ENCODE results near the gene AMMECR1. TPM values are rescaled to one million over a fixed set of nuclear protein-coding genes. Genes with fewer than 3 reads are reported as not detected.

The AMMECR1 gene
- total and polyA plus RNA-seq, 2 of the 13 experiments (the other 11 are each of a cell fraction or from before 2014, with no cell fraction given): 3.1 to 7.5 TPM

DNA sequence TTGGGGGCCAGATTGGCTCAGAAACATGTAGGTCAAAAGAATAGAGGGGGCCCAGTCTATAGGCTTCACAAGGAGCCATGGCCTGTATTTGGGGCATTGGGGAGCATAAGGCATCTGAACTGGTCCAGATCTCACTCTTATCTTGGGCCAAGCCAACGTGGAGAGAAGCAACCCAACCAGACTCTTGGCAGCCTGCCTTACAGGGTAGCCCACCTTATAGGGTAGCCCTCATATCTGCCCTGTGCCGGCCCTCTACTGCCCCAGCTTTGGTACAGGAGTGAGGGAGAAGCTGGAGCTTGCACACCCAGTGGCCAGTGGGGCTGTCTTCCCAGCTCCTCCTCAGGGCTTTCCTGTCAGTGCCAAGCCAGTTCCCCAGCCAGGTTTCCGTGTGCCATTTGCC is 142.2 kb downstream of the AMMECR1 start:
- DNase-seq (ENCODE audit: low spot score) (no peak), FAIRE-seq (no peak), ATAC-seq (no peak)
- H3K36me3 ChIP-seq (replicated peaks in 1 of 2; ENCODE audit: control insufficient read depth in 1 of 2, insufficient read depth in 2 of 2, low read length in 2 of 2): no peaks in the 10 kb centered on the region
- no peak overlapping the region for H3K9ac ChIP-seq (ENCODE audit: insufficient read depth, low read depth, low read length)
- in situ Hi-C loops (cut with HindIII; ENCODE audit: extremely low pct_ligation_motif_present, low pct_unique_long_range_greater_than_20kb): no loop called here
- no TSS peak for BruUV-seq (replicated peaks)
- WGBS (ENCODE audit: low lambda C conversion rate): 83% methylated on average over 1 of the region's 3 CpGs
- H3K9me3 ChIP-seq (ENCODE audit: low read length): no peaks in the 10 kb centered on the region
- no peaks in the 10 kb centered on the region for H3K27me3 ChIP-seq (ENCODE audit: control insufficient read depth in 1 of 2, insufficient read depth in 2 of 2, low read length in 2 of 2)
- H3K4me1 ChIP-seq (ENCODE audit: insufficient read depth, low read length): no peaks in the 10 kb centered on the region
- intact Hi-C loops (cut with micrococcal nuclease; ENCODE audit: unreplicated experiment): no loop called here
- no peaks in the 10 kb centered on the region for H3K79me2 ChIP-seq (ENCODE audit: insufficient read depth, low read length)
- H2AFZ ChIP-seq (ENCODE audit: low read length): no peak overlapping the region
- no peak overlapping the region for H3K27ac ChIP-seq (ENCODE audit: extremely low read length, insufficient read depth, low read length)
- TF ChIP-seq ETV6 (CRISPR knock-in tag; conservative IDR thresholded peaks at IDR 0.05): no peak
- H3K4me2 ChIP-seq (ENCODE audit: low read depth, low read length): no peak overlapping the region
- POLR2A ChIA-PET: no interaction called here
- CTCF ChIA-PET (ENCODE audit: low intra/inter-chr PET ratio, low total read pairs): no interaction called here
- no peak overlapping the region for H3K4me3 ChIP-seq (replicated peaks in 1 of 3; ENCODE audit: insufficient read depth in 1 of 3, low read depth in 2 of 3, low read length in 3 of 3)
- H4K20me1 ChIP-seq (ENCODE audit: insufficient read depth, low read length): no peaks in the 10 kb centered on the region

DNA sequence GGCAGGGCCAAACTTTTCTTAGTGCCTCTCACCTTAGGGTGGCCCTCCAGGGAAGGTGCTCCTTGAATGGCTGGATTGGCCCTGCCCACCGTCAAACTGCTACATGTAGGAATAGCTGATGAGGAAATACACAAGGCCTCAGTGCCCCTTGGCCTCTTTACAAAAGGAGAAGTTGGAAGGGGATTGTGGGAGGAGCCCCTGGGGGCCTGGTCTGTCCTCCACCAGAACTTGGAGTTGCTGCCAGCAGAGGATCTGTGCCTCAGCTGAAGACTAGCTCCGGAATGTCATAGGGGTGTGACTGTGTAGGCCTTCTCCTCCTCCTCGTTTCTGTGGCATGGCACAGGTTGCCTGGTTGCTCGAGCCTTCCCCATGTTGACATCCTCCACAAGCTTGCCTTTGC is 142.7 kb downstream of the AMMECR1 start:
- intact Hi-C loops (cut with micrococcal nuclease; ENCODE audit: unreplicated experiment): no loop called here
- no peak overlapping the region for H3K9ac ChIP-seq (ENCODE audit: insufficient read depth, low read depth, low read length)
- TF ChIP-seq ZNF720 (CRISPR knock-in tag; IDR thresholded peaks at IDR 0.05): no peak
- TF ChIP-seq ZNF652 (CRISPR knock-in tag; IDR thresholded peaks at IDR 0.05; ENCODE audit: borderline replicate concordance, low read depth): no peak
- ATAC-seq: no peak
- POLR2A ChIA-PET: no interaction called here
- no peaks in the 10 kb centered on the region for H3K9me3 ChIP-seq (ENCODE audit: low read length)
- in situ Hi-C loops (cut with HindIII; ENCODE audit: extremely low pct_ligation_motif_present, low pct_unique_long_range_greater_than_20kb): no loop called here
- H3K4me1 ChIP-seq (ENCODE audit: insufficient read depth, low read length): no peaks in the 10 kb centered on the region
- no peak overlapping the region for H2AFZ ChIP-seq (ENCODE audit: low read length)
- CTCF ChIA-PET (ENCODE audit: low intra/inter-chr PET ratio, low total read pairs): no interaction called here
- no peak for DNase-seq (ENCODE audit: low spot score)
- H3K4me3 ChIP-seq (replicated peaks in 1 of 3; ENCODE audit: insufficient read depth in 1 of 3, low read depth in 2 of 3, low read length in 3 of 3): no peak overlapping the region
- no peaks in the 10 kb centered on the region for H4K20me1 ChIP-seq (ENCODE audit: insufficient read depth, low read length)
- H3K27me3 ChIP-seq (ENCODE audit: control insufficient read depth in 1 of 2, insufficient read depth in 2 of 2, low read length in 2 of 2): no peaks in the 10 kb centered on the region
- H3K36me3 ChIP-seq (replicated peaks in 1 of 2; ENCODE audit: control insufficient read depth in 1 of 2, insufficient read depth in 2 of 2, low read length in 2 of 2): no peaks in the 10 kb centered on the region
- no peak overlapping the region for H3K27ac ChIP-seq (ENCODE audit: extremely low read length, insufficient read depth, low read length)
- WGBS (ENCODE audit: low lambda C conversion rate): no CpG with 5 or more reads among the region's 4 CpGs
- H3K4me2 ChIP-seq (ENCODE audit: low read depth, low read length): no peak overlapping the region
- no peak for FAIRE-seq
- BruUV-seq (replicated peaks): no TSS peak
- no peaks in the 10 kb centered on the region for H3K79me2 ChIP-seq (ENCODE audit: insufficient read depth, low read length)

Data from HepG2 (cell line).